WERI-Rb-1 (cell line): ENCODE results near the gene PPP4R2.

ENCODE experiments used
- DNase-seq: peaks from one replicate; pipeline ENCODE4 v3.0.0-alpha.2; 2020
- H3K27ac ChIP-seq: fragments of 250-450 bp; sonication (Bioruptor Pico); 2 replicates; pipeline ENCODE4 v1.5.1; 2020; ENCODE audit warnings: mild to moderate bottlenecking, moderate library complexity
- H3K27me3 ChIP-seq: fragments of 250-450 bp; sonication (Bioruptor Pico); 2 replicates; pipeline ENCODE4 v1.5.1; 2021; ENCODE audit warnings: mild to moderate bottlenecking, low read depth, moderate library complexity; ENCODE audit not compliant: insufficient read depth, severe bottlenecking
- H3K36me3 ChIP-seq: fragments of 250-450 bp; sonication (Bioruptor Pico); 2 replicates; pipeline ENCODE4 v1.5.1; 2020; ENCODE audit warnings: mild to moderate bottlenecking, moderate library complexity
- H3K4me3 ChIP-seq: 2 replicates; pipeline ENCODE4 v1.5.1; 2011; ENCODE audit warnings: low read depth, mild to moderate bottlenecking, control low read depth, low read length
- H3K9me3 ChIP-seq: fragments of 250-450 bp; sonication (Bioruptor Pico); 2 replicates; pipeline ENCODE4 v1.5.1; 2021; ENCODE audit warnings: mild to moderate bottlenecking, moderate library complexity; ENCODE audit not compliant: severe bottlenecking
- TF ChIP-seq, protein P1 (sequence below): IDR thresholded peaks from 2 replicates; pipeline ENCODE4 v1.5.1; 2011; ENCODE audit warnings: low read depth, mild to moderate bottlenecking, control low read depth, inconsistent platforms, low read length

The PPP4R2 gene

DNA sequence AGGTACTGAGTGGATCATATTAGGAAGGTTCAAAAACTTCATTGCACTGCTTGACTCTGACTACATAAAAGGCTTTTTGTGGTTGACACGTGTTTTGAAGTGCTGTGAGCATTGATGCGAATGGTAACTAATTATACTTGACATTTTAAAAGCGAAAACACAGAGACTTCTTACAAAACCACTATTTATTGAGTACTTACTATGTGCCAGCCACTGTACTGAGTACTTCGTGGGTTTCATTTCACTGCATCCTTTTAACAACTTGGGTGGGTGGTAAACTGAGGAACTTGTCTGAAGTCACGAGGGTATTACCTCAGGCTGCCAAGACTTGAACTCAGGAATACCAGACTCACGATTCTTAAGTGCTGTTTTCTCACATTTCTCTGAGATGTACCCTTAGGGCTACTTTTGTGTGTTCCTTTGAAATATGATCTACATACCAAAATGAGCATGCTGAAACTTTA, 45.3 kb upstream of the PPP4R2 start:
- no peak overlapping the region for H3K27ac ChIP-seq
- DNase-seq = no peak
- H3K9me3 ChIP-seq = no peaks in the 10 kb centered on the region
- H3K4me3 ChIP-seq = no peak overlapping the region
- TF ChIP-seq, protein P1, sequence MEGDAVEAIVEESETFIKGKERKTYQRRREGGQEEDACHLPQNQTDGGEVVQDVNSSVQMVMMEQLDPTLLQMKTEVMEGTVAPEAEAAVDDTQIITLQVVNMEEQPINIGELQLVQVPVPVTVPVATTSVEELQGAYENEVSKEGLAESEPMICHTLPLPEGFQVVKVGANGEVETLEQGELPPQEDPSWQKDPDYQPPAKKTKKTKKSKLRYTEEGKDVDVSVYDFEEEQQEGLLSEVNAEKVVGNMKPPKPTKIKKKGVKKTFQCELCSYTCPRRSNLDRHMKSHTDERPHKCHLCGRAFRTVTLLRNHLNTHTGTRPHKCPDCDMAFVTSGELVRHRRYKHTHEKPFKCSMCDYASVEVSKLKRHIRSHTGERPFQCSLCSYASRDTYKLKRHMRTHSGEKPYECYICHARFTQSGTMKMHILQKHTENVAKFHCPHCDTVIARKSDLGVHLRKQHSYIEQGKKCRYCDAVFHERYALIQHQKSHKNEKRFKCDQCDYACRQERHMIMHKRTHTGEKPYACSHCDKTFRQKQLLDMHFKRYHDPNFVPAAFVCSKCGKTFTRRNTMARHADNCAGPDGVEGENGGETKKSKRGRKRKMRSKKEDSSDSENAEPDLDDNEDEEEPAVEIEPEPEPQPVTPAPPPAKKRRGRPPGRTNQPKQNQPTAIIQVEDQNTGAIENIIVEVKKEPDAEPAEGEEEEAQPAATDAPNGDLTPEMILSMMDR = no peak
- H3K36me3 ChIP-seq = no peaks in the 10 kb centered on the region
- no peaks in the 10 kb centered on the region for H3K27me3 ChIP-seq

DNA sequence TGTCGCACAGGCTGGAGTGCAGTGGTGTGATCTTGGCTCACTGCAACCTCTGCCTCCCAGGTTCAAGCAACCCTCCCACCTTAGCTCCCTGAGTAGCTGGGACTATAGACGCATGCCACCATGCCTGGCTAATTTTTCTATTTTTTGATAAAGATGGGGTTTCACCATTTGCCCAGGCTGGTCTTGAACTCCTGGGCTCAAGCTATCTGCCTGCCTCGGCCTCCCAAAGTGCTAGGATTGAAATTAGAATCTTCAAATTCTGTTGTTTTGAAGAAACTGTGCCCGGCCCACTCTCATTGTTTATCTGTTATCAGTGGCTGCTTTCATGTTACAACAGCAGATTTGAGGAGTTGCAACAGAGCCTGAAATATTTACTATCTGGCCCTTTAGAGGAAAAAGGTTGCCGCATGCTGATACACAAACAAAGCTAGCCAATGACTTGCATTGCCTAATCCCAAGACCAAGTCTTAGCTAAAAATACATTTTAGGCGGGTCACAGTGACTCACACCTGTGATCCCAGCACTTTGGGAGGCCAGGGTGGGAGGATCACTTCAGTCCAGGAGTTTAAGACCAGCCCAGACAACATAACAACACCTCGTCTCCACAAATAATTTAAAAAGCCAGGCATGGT, 43.2 kb upstream of the PPP4R2 start:
- no peaks in the 10 kb centered on the region for H3K27me3 ChIP-seq
- H3K9me3 ChIP-seq = no peaks in the 10 kb centered on the region
- no peak overlapping the region for H3K4me3 ChIP-seq
- no peak for DNase-seq
- no peak overlapping the region for H3K27ac ChIP-seq
- no peaks in the 10 kb centered on the region for H3K36me3 ChIP-seq
- TF ChIP-seq, protein P1 = no peak

DNA sequence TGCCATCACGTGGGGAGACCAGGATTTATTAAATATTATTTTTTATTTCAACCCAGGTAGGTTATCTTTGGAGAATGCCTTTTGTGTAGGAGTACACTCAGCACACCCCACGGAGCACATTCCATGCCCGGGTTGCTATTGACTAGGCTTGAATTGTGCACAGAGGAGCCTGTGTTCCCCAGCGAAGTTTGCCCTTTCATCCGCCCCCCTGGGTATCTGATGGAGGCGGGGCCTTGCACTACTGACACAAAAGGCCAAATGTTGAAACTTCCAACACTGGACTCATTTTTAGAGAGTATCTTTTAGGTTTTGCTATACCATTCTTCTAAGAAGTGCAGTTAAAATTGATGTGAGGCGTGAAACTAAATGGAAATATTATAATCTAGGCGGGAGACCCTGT, 39.3 kb upstream of the PPP4R2 start:
- H3K27me3 ChIP-seq = no peaks in the 10 kb centered on the region
- no peak overlapping the region for H3K27ac ChIP-seq
- DNase-seq = no peak
- no peaks in the 10 kb centered on the region for H3K36me3 ChIP-seq
- TF ChIP-seq, protein P1 = no peak
- no peak overlapping the region for H3K4me3 ChIP-seq
- H3K9me3 ChIP-seq = no peaks in the 10 kb centered on the region

DNA sequence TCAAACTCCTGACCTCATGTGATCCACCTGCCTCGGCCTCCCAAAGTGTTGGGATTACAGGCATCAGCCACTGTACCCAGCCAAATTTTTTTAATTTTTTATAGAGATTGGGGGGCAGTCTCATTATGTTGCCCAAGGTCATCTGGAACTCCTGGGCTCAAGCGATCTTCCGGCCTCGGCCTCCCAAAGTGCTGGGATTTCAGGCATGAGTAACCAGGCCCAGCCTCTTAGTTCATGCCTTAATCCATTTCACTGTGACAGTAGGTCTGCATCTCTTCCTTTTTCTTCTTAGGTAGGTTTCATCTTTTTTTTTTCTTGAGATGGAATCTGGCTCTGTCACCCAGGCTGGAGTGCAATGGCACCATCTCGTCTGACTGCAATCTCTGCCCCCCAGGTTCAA, 37.3 kb upstream of the PPP4R2 start:
- Histone ChIP-seq H3K27ac (no peak overlapping the region), H3K4me3 (no peak overlapping the region), H3K27me3 (no peaks in the 10 kb centered on the region), H3K36me3 (no peaks in the 10 kb centered on the region), H3K9me3 (no peaks in the 10 kb centered on the region)
- TF ChIP-seq, protein P1 = no peak
- DNase-seq = peak; percentile 27

DNA sequence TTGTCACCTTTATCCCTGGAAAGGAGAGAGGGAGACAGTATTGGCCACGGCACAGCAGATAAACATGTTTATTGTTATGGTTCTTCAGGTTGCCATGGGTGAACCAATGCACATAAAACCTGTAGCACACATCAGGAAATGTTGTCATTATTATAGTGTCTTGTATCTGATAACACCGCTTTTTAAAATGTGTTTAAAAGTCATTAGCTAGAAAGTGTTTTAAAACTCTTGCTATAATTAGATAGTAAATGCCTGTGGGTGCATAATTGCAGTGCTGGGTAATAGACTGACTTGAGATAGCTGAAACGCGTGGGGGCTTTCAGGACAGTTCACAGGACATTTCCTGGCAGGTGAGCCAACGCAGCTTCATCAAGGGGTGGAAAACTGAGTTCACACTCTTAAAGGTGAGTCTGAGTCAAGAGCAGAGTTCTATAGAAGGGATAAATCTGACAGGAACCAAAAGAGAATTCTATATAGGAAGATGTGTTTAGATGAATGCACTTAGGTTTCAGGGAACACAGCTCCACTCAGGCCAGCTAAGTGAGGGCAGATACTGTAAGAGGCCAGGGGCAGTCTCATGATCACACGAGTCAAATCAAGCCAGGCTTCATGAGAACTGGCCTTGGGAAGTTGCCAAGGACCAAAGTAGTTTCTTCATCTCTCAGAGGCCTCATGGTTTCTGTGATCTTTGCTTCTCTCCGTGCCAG, 35.6 kb upstream of the PPP4R2 start:
- H3K27me3 ChIP-seq = no peaks in the 10 kb centered on the region
- no peak overlapping the region for H3K27ac ChIP-seq
- no peaks in the 10 kb centered on the region for H3K9me3 ChIP-seq
- H3K36me3 ChIP-seq = no peaks in the 10 kb centered on the region
- TF ChIP-seq, protein P1 = no peak
- DNase-seq = no peak
- H3K4me3 ChIP-seq = no peak overlapping the region
